Smooth muscle cell (in vitro differentiated cells): ENCODE results near the gene OTOGL. TPM values are rescaled to one million over a fixed set of nuclear protein-coding genes. Genes with fewer than 3 reads are reported as not detected.
"Not testable (repeated sequence)": the region's sequence is repeated elsewhere in the genome, so short reads cannot be mapped to it uniquely, and the experiment has no call there.

Experiments used
- DNase-seq: peaks from one replicate; lab custom pipeline; 2025; ENCODE audit not compliant: unreplicated experiment; lab: John Stamatoyannopoulos, UW
- H2AFZ ChIP-seq: fragments of 200-600 bp; sonication (generic); 2 replicates; pipeline ENCODE4 v1.6.0; 2016; ENCODE audit warnings: antibody characterized with exemption, low read depth, mild to moderate bottlenecking
- H3F3A ChIP-seq: fragments of 200-600 bp; sonication (generic); 2 replicates; pipeline ENCODE4 v1.6.0; 2017; ENCODE audit warnings: antibody characterized with exemption, low read depth
- H3K27ac ChIP-seq: fragments of 200-600 bp; sonication (generic); 2 replicates; pipeline ENCODE4 v1.5.1; 2016; ENCODE audit warnings: low read depth, mild to moderate bottlenecking
- H3K27me3 ChIP-seq: fragments of 200-600 bp; sonication (generic); 2 replicates; pipeline ENCODE4 v1.6.1; 2016; ENCODE audit warnings: low read depth, mild to moderate bottlenecking
- H3K36me3 ChIP-seq: fragments of 200-600 bp; sonication (generic); 2 replicates; pipeline ENCODE4 v1.5.1; 2016; ENCODE audit warnings: low read depth
- H3K4me1 ChIP-seq: fragments of 200-600 bp; sonication (generic); 2 replicates; pipeline ENCODE4 v1.5.1; 2016; ENCODE audit warnings: low read depth
- H3K4me2 ChIP-seq: fragments of 200-600 bp; sonication (generic); 2 replicates; pipeline ENCODE4 v1.6.0; 2016; ENCODE audit warnings: mild to moderate bottlenecking
- H3K4me3 ChIP-seq: fragments of 200-600 bp; sonication (generic); 2 replicates; pipeline ENCODE4 v1.5.1; 2016; ENCODE audit warnings: mild to moderate bottlenecking
- H3K79me2 ChIP-seq: fragments of 200-600 bp; sonication (generic); 2 replicates; pipeline ENCODE4 v1.6.0; 2016; ENCODE audit warnings: low read depth, mild to moderate bottlenecking
- H3K9ac ChIP-seq: fragments of 200-600 bp; sonication (generic); 2 replicates; pipeline ENCODE4 v1.6.0; 2016; ENCODE audit warnings: low read depth
- H3K9me3 ChIP-seq: fragments of 200-600 bp; sonication (generic); replicated peaks from 2 replicates; pipeline ENCODE4 v1.5.1; 2016; ENCODE audit warnings: low read depth
- H4K20me1 ChIP-seq: fragments of 200-600 bp; sonication (generic); 2 replicates; pipeline ENCODE4 v1.6.0; 2016; ENCODE audit warnings: low read depth
- whole genome bisulfite sequencing: methylation state at CpG from one replicate; pipeline ENCODE4 v1.1.7; 2016; ENCODE audit warnings: low lambda C conversion rate; 5-methylcytosine and 5-hydroxymethylcytosine counted together
- polyA plus RNA-seq: library from polyadenylated mRNA; unstranded; fragments of >200 nt; fragmentation: Nextera tagmentation; extraction: Ambion mirVana; gene quantifications from 2 replicates; pipeline ENCODE4 v1.2.1, GENCODE V29; 2016
- total RNA-seq: library from RNA; depleted of rRNA; stranded (reverse); fragments of >200 nt; gene quantifications from 2 replicates; pipeline ENCODE4 v1.2.3, GENCODE V29; 2014
- TF ChIP-seq, protein P1 (sequence below): fragments of 200-600 bp; sonication (generic); IDR thresholded peaks from 2 replicates; pipeline ENCODE4 v1.5.1; 2017; ENCODE audit warnings: borderline replicate concordance, mild to moderate bottlenecking, antibody characterized with exemption; ENCODE audit not compliant: insufficient read depth, poor library complexity, severe bottlenecking

The OTOGL gene
- total and polyA plus RNA-seq, 2 experiments from 2014 or later, result 0.09 TPM; not detected in 1

DNA sequence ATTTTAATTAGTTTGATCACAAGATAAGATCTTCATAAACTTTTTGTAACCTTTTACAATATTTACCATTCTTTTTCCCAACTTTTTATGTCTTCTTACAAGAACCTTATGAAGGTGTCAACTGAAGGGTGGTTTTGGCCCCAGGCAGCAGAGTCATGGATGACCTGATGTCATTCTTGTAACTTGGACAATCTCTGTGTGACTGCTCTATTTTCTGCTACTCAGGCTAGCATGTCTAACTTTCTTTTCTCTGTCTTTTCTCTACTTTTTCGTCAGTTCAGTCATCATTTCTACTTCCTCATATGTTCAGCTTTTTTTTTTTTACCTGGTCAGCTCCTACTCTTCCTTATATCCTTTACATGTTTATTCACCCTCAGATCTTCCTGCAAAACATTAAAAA lies 194.0 kb downstream of the OTOGL start:
- Histone ChIP-seq H2AFZ (no peak overlapping the region), H3K4me1 (no peaks in the 10 kb centered on the region), H3K9ac (no peak overlapping the region), H3K27me3 (no peaks in the 10 kb centered on the region), H3K79me2 (no peaks in the 10 kb centered on the region), H3K4me2 (no peak overlapping the region), H4K20me1 (no peaks in the 10 kb centered on the region), H3F3A (no peaks in the 10 kb centered on the region), H3K9me3 (no peaks in the 10 kb centered on the region), H3K4me3 (no peak overlapping the region), H3K36me3 (no peaks in the 10 kb centered on the region), H3K27ac (no peak overlapping the region)
- TF ChIP-seq, protein P1, sequence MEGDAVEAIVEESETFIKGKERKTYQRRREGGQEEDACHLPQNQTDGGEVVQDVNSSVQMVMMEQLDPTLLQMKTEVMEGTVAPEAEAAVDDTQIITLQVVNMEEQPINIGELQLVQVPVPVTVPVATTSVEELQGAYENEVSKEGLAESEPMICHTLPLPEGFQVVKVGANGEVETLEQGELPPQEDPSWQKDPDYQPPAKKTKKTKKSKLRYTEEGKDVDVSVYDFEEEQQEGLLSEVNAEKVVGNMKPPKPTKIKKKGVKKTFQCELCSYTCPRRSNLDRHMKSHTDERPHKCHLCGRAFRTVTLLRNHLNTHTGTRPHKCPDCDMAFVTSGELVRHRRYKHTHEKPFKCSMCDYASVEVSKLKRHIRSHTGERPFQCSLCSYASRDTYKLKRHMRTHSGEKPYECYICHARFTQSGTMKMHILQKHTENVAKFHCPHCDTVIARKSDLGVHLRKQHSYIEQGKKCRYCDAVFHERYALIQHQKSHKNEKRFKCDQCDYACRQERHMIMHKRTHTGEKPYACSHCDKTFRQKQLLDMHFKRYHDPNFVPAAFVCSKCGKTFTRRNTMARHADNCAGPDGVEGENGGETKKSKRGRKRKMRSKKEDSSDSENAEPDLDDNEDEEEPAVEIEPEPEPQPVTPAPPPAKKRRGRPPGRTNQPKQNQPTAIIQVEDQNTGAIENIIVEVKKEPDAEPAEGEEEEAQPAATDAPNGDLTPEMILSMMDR, result no peak
- no peak for DNase-seq
- WGBS, result 82% methylated on average over 1 of the region's 1 CpG

DNA sequence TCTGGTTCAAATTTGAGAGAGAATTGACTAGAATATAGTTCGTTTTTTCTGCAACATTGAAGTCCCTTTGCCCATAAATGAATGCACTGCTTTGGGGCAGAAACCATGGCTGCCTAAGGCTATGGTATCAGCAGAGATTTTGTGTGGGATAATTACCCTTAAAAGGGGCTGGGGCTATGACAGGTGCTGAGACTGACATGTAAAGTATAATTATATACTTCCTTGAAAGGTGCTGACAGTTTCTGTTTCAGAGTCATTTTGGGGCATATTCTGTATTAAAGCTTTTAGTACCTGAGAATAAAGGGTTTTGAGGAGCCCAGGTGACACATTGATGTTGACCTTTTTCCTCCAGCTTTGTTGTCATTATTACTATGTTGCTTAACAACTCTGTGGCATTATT lies 194.4 kb downstream of the OTOGL start:
- no peaks in the 10 kb centered on the region for H3K4me1 ChIP-seq
- H3K36me3 ChIP-seq, result no peaks in the 10 kb centered on the region
- H2AFZ ChIP-seq, result no peak overlapping the region
- H3K9ac ChIP-seq, result no peak overlapping the region
- no peak for DNase-seq
- H3K9me3 ChIP-seq, result no peaks in the 10 kb centered on the region
- no peaks in the 10 kb centered on the region for H3F3A ChIP-seq
- no peak overlapping the region for H3K4me3 ChIP-seq
- TF ChIP-seq, protein P1, result no peak
- no peaks in the 10 kb centered on the region for H3K27me3 ChIP-seq
- no peak overlapping the region for H3K27ac ChIP-seq
- H3K4me2 ChIP-seq, result no peak overlapping the region
- 43% methylated on average over 1 of the region's 1 CpG for WGBS
- H4K20me1 ChIP-seq, result no peaks in the 10 kb centered on the region
- H3K79me2 ChIP-seq, result no peaks in the 10 kb centered on the region

DNA sequence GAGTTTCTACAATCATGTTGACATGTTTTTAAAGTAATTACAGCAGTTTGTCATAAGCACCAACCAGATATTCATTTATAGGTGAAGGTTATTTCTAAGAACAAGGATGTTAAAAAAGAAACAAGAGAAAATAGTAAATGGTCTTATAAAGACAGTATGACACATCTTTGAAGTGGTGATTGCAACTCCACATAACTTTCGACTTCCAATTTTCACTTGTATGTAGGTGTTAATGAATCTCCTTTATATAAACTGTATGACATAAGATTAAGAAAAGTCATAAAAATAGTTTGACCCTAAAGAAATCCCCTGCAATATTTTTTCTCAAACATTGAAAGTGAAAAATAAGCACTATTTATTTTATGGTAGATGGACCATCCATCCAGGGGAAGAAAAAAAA lies 199.9 kb downstream of the OTOGL start:
- no peaks in the 10 kb centered on the region for H3K4me1 ChIP-seq
- TF ChIP-seq, protein P1, result no peak
- H2AFZ ChIP-seq, result no peak overlapping the region
- no peak overlapping the region for H3K4me2 ChIP-seq
- DNase-seq, result no peak
- H3K36me3 ChIP-seq, result no peaks in the 10 kb centered on the region
- no peaks in the 10 kb centered on the region for H3K79me2 ChIP-seq
- H3K27ac ChIP-seq, result no peak overlapping the region
- H3K9ac ChIP-seq, result no peak overlapping the region
- H4K20me1 ChIP-seq, result no peaks in the 10 kb centered on the region
- WGBS, result 97% methylated on average over 1 of the region's 1 CpG
- no peak overlapping the region for H3K4me3 ChIP-seq
- no peaks in the 10 kb centered on the region for H3K9me3 ChIP-seq
- H3K27me3 ChIP-seq, result no peaks in the 10 kb centered on the region
- no peaks in the 10 kb centered on the region for H3F3A ChIP-seq

GRCh38 chr12:80299976-80300375 lies 200.6 kb downstream of the OTOGL start:
- DNase-seq, result no peak
- Histone ChIP-seq H3K4me2 (no peak overlapping the region), H3K27me3 (no peaks in the 10 kb centered on the region), H3K9me3 (no peaks in the 10 kb centered on the region), H3K9ac (no peak overlapping the region), H3K36me3 (no peaks in the 10 kb centered on the region), H3K4me1 (no peaks in the 10 kb centered on the region), H3K27ac (no peak overlapping the region), H3K4me3 (no peak overlapping the region), H3F3A (no peaks in the 10 kb centered on the region), H2AFZ (no peak overlapping the region), H3K79me2 (no peaks in the 10 kb centered on the region), H4K20me1 (no peaks in the 10 kb centered on the region)
- TF ChIP-seq, protein P1, result no peak
- 91% methylated on average over 3 of the region's 3 CpGs for WGBS

- H3F3A ChIP-seq, H3K4me2 ChIP-seq, H2AFZ ChIP-seq, DNase-seq, H3K9ac ChIP-seq, H3K4me1 ChIP-seq, H3K4me3 ChIP-seq, H3K27me3 ChIP-seq, H4K20me1 ChIP-seq, H3K9me3 ChIP-seq, H3K36me3 ChIP-seq, H3K79me2 ChIP-seq, H3K27ac ChIP-seq: not testable (repeated sequence)
- 100% methylated on average over 2 of the region's 27 CpGs for WGBS
Measured at GRCh38 chr12:80307436-80307835, 208.1 kb downstream of the OTOGL start.
